GM18499 (cell line): ENCODE measurements around the gene CD55.

Experiments
- ATAC-seq: cut with Tn5 transposase; IDR thresholded peaks from one replicate; pipeline ENCODE4 v1.9.1; 2021; ENCODE audit warnings: moderate number of reproducible peaks; ENCODE audit not compliant: insufficient read depth, unreplicated experiment

Gene CD55

GRCh38 chr1:207321079-207321789 lies at the start of gene CD55:
Gene CD55, plus strand, starts transcription at chr1:207321678. Its CDS starts 88 bp downstream, at chr1:207321766.
- ATAC-seq, result peak; percentile 81

- no peak for ATAC-seq
Observed at GRCh38 chr1:207274882-207275281, 46.6 kb upstream of the CD55 start.

GRCh38 chr1:207276465-207276864 lies 45.0 kb upstream of the CD55 start:
- no peak for ATAC-seq

GRCh38 chr1:207277241-207277640 lies 44.2 kb upstream of the CD55 start:
- no peak for ATAC-seq

- ATAC-seq, result no peak
Observed at GRCh38 chr1:207279652-207280051, 41.8 kb upstream of the CD55 start.

GRCh38 chr1:207280706-207281105 lies 40.8 kb upstream of the CD55 start:
- ATAC-seq, result no peak

- ATAC-seq, result no peak
Observed at GRCh38 chr1:207282058-207282457, 39.4 kb upstream of the CD55 start.

- no peak for ATAC-seq
Observed at GRCh38 chr1:207282496-207283380, 38.7 kb upstream of the CD55 start.

- ATAC-seq, result no peak
Observed at GRCh38 chr1:207283421-207283820, 38.1 kb upstream of the CD55 start.

- no peak for ATAC-seq
Observed at GRCh38 chr1:207284209-207284897, 37.1 kb upstream of the CD55 start.

- ATAC-seq, result no peak
Observed at GRCh38 chr1:207286786-207287468, 34.6 kb upstream of the CD55 start.

- no peak for ATAC-seq
Observed at GRCh38 chr1:207288315-207288714, 33.2 kb upstream of the CD55 start.

- ATAC-seq, result no peak
Observed at GRCh38 chr1:207289756-207290155, 31.7 kb upstream of the CD55 start.

- ATAC-seq, result no peak
Observed at GRCh38 chr1:207291723-207292122, 29.8 kb upstream of the CD55 start.

GRCh38 chr1:207298186-207298585 lies 23.3 kb upstream of the CD55 start:
- ATAC-seq, result no peak

GRCh38 chr1:207298636-207299398 lies 22.7 kb upstream of the CD55 start:
- ATAC-seq, result no peak

- ATAC-seq, result no peak
Observed at GRCh38 chr1:207300970-207301369, 20.5 kb upstream of the CD55 start.

GRCh38 chr1:207302618-207303393 lies 18.7 kb upstream of the CD55 start:
- no peak for ATAC-seq
